ENCODE data around the gene ACMSD. TPM values are rescaled to one million over a fixed set of nuclear protein-coding genes. Genes with fewer than 3 reads are reported as not detected.
"Not testable (repeated sequence)": the region's sequence is repeated elsewhere in the genome, so short reads cannot be mapped to it uniquely, and the experiment has no call there.

ACMSD gene
- total RNA-seq, 2 donors from 2014 or later = not detected

DNA sequence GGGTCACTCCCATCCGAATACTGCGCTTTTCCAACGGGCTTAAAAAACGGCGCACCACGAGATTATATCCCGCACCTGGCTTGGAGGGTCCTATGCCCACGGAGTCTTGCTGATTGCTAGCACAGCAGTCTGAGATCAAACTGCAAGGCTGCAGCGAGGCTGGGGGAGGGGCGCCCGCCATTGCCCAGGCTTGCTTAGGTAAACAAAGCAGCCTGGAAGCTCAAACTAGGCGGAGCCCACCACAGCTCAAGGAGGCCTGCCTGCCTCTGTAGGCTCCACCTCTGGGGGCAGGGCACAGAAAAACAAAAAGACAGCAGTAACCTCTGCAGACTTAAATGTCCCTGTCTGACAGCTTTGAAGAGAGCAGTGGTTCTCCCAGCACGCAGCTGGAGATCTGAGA, 12.7 kb upstream of the ACMSD start:
- H3K36me3 Mint-ChIP-seq (ENCODE audit: insufficient read depth in 2 of 2); DNase-seq; H3K4me3 Mint-ChIP-seq; H3K27me3 Mint-ChIP-seq (ENCODE audit: low read depth); H3K27ac Mint-ChIP-seq; ATAC-seq (replicated peaks in 1 of 2); H3K9me3 Mint-ChIP-seq; H3K4me1 Mint-ChIP-seq (ENCODE audit: low read depth): not testable (repeated sequence)

DNA sequence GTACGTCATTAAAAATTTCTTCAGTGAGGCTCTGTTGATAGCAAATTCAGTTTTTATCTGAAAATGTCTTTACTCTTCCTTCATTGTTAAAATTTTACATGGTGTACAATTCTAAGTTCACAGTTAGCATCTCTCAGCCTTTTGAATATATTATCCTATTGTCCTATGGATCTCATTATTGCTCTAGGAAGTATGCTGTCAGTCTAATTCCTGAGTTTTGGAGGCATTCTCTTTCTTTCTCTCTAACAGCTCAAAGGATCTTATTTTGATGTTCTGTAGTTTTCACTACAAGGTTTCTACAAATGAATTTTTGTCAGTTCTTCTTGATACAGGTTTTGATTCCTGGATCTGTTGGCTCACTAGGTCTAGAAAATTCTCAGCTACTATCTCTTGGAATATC, 2.9 kb upstream of the ACMSD start:
- peaks cover 7 to 10% of the 10 kb centered on the region in 2 donors for H3K9me3 Mint-ChIP-seq
- H3K4me1 Mint-ChIP-seq (ENCODE audit: low read depth) = no peaks in the 10 kb centered on the region
- peaks cover 7% of the 10 kb centered on the region for H3K27me3 Mint-ChIP-seq (ENCODE audit: low read depth)
- H3K36me3 Mint-ChIP-seq (ENCODE audit: insufficient read depth in 2 of 2) = no peaks in the 10 kb centered on the region
- DNase-seq = no peak
- no peak overlapping the region for H3K4me3 Mint-ChIP-seq
- H3K27ac Mint-ChIP-seq = no peak overlapping the region
- no peak for ATAC-seq (replicated peaks in 1 of 2)

DNA sequence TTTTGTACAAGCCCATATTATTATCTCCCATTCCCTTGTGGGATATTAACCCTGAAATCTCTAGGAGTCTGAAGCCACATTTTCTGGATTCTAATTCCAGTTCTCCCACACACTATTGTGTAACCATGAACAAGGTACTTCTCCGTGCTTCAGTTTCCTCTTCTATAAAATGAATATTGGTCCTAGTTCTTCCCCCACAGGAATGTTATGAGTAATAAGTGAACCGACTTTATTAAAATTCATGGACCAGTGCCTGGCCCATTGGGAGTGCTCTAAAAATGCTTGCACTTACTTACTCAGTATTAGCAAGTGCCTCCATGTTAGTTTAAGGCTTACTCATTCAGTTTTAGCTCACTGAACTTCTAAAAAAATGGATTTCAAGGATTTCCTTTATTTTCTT, 1.4 kb upstream of the ACMSD start:
- Mint-ChIP-seq H3K4me1 (ENCODE audit: low read depth) (no peaks in the 10 kb centered on the region), H3K4me3 (no peak overlapping the region), H3K36me3 (ENCODE audit: insufficient read depth in 2 of 2) (no peaks in the 10 kb centered on the region), H3K27ac (no peak overlapping the region), H3K9me3 (peaks cover 9 to 10% of the 10 kb centered on the region in 2 donors), H3K27me3 (ENCODE audit: low read depth) (peaks cover 7% of the 10 kb centered on the region)
- DNase-seq (no peak), ATAC-seq (replicated peaks in 1 of 2) (no peak)

DNA sequence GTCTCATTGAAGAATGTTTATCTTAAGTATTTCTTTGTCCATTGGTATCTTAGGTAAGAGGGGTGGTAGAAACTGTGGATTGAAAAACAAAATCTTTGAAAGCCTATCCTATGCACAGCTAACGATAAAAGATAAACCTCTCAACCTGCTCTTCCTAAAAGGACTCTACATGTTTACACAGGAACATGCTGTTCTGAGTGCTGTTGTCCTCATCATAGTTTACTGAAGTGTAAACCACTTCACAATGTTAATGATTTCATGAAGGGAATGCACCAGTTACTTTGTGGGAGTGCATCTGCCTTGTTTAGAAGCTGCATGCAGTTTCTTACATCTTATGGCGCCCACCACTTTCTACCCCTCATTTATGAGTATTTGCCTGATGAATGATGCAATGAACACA, 1.2 kb downstream of the ACMSD start:
- H3K9me3 Mint-ChIP-seq = peaks cover 8 to 10% of the 10 kb centered on the region in 2 donors
- no peaks in the 10 kb centered on the region for H3K36me3 Mint-ChIP-seq (ENCODE audit: insufficient read depth in 2 of 2)
- H3K27ac Mint-ChIP-seq = no peak overlapping the region
- no peaks in the 10 kb centered on the region for H3K27me3 Mint-ChIP-seq (ENCODE audit: low read depth)
- ATAC-seq (replicated peaks in 1 of 2) (no peak), DNase-seq (no peak)
- no peak overlapping the region for H3K4me3 Mint-ChIP-seq
- H3K4me1 Mint-ChIP-seq (ENCODE audit: low read depth) = no peaks in the 10 kb centered on the region

DNA sequence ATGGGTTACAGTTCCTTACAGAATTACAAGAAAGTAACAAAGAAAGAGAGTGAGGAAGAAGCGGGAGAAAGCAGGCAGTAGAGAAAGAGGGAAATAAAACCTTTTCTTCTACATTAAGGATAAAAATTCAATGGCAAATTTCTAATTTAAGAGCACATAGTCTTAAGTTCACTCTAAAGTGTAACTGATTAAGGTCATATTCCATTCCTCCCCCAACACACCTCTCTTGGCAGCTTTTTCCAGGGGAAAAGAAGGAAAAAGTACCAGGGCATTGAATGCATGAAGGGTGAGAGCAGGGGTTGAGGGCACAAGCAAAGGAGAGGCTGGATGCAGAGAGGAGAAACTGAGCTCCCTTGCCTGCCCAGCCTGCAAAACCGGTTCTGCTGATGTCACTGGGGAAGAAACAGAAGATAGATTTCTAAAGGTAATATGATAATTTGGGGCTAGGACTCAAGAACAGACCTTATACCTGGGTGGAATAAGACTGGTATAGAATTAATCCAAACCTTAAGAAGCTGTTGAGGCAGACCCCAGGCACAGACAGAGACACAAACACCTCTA, 4.6 kb downstream of the ACMSD start:
- H3K4me3 Mint-ChIP-seq = no peak overlapping the region
- H3K27me3 Mint-ChIP-seq (ENCODE audit: low read depth) = no peaks in the 10 kb centered on the region
- ATAC-seq (replicated peaks in 1 of 2) (no peak), DNase-seq (no peak)
- H3K9me3 Mint-ChIP-seq = peaks cover 0 to 1% of the 10 kb centered on the region in 2 donors
- H3K27ac Mint-ChIP-seq = no peak overlapping the region
- H3K36me3 Mint-ChIP-seq (ENCODE audit: insufficient read depth in 2 of 2) = no peaks in the 10 kb centered on the region
- H3K4me1 Mint-ChIP-seq (ENCODE audit: low read depth) = no peaks in the 10 kb centered on the region

DNA sequence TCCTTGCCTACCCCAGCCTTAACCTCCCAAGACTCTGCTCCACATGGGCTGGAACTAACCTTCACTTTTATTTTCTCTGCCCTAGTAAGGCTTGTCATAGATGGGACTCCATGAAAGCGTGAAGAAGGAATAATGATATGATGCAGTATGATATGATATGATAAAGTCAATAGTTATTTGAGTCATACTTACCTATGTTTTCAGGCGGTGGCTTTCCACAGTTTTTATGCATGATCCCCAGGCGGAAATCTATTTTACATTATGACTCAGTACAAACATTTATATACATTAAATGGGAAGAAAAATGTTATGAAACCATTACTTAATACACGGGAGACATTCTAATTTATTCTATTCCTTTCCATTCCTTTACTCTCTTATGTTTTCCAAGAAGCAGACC, 5.6 kb downstream of the ACMSD start:
- Mint-ChIP-seq H3K4me3 (no peak overlapping the region), H3K27me3 (ENCODE audit: low read depth) (no peaks in the 10 kb centered on the region), H3K4me1 (ENCODE audit: low read depth) (no peaks in the 10 kb centered on the region), H3K27ac (no peak overlapping the region), H3K36me3 (ENCODE audit: insufficient read depth in 2 of 2) (no peaks in the 10 kb centered on the region), H3K9me3 (peaks cover 1 to 3% of the 10 kb centered on the region in 2 donors)
- DNase-seq (no peak), ATAC-seq (replicated peaks in 1 of 2) (no peak)

DNA sequence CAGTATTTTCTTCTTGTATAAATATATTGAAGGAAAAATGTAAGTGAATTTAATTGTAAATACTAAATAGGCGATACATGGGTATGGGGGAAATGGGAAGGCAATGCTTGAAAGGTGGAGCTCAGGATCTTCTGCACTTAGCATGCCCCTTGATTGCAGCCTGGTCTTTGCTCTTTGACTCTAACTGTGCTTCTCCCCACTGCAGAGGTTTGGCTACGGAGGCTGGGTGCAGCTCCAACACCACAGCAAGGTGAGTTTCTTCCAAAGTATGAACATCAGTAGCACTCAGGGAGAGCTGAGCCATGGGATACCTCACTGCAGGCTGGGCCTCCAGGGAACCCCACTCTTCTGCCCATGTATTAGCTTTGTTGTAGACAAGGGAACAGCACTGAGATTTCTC, 6.6 kb downstream of the ACMSD start:
- Mint-ChIP-seq H3K4me1 (ENCODE audit: low read depth) (no peaks in the 10 kb centered on the region), H3K27ac (no peak overlapping the region), H3K36me3 (ENCODE audit: insufficient read depth in 2 of 2) (no peaks in the 10 kb centered on the region), H3K4me3 (no peak overlapping the region), H3K27me3 (ENCODE audit: low read depth) (no peaks in the 10 kb centered on the region), H3K9me3 (peaks cover 1 to 3% of the 10 kb centered on the region in 2 donors)
- ATAC-seq (replicated peaks in 1 of 2) (no peak), DNase-seq (no peak)

DNA sequence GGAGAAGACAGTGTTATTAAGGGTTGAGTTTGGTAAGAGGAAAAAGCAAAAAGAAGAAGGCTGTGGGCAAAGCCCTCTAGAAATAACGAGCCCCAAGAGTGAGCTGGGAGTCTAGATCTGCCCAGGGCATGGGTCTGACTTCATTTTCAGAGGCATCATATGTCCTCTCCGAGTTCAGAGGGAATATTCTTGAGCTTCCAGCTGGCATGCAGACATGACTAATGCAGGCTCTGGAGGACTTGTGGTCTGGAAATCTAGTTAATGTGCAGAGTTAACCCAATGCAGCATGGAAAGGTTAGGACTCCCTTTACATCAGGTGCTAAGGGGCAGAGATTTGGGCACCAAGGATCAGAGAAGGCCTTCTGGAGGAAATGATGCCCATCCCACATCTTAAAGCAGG, 7.3 kb downstream of the ACMSD start:
- Mint-ChIP-seq H3K36me3 (ENCODE audit: insufficient read depth in 2 of 2) (no peaks in the 10 kb centered on the region), H3K27me3 (ENCODE audit: low read depth) (no peaks in the 10 kb centered on the region), H3K4me3 (no peak overlapping the region), H3K4me1 (ENCODE audit: low read depth) (no peaks in the 10 kb centered on the region), H3K27ac (no peak overlapping the region), H3K9me3 (peaks cover 1 to 3% of the 10 kb centered on the region in 2 donors)
- DNase-seq (no peak), ATAC-seq (replicated peaks in 1 of 2) (no peak)

DNA sequence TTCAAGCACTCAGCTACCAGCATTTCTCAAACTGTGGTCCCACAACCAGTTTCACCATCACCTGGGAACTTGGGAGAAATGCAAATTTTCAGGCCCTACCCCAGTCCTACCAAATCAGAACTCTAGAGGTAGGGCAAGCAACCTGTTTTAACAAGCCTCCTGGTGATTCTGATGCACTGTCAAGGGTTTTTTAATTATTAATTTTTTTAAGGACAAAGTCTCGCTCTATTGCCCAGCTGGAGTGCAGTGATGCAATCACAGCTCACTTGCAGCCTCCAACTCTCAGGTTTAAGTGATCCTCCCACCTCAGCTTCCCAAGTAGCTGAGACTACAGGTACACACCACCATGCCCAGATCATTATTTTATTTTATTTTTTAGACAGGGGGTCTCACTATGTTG, 7.8 kb downstream of the ACMSD start:
- peaks cover 0 to 3% of the 10 kb centered on the region in 2 donors for H3K9me3 Mint-ChIP-seq
- no peak overlapping the region for H3K27ac Mint-ChIP-seq
- no peaks in the 10 kb centered on the region for H3K4me1 Mint-ChIP-seq (ENCODE audit: low read depth)
- no peak for DNase-seq
- no peaks in the 10 kb centered on the region for H3K36me3 Mint-ChIP-seq (ENCODE audit: insufficient read depth in 2 of 2)
- no peak for ATAC-seq (replicated peaks in 1 of 2)
- H3K27me3 Mint-ChIP-seq (ENCODE audit: low read depth) = no peaks in the 10 kb centered on the region
- H3K4me3 Mint-ChIP-seq = no peak overlapping the region

DNA sequence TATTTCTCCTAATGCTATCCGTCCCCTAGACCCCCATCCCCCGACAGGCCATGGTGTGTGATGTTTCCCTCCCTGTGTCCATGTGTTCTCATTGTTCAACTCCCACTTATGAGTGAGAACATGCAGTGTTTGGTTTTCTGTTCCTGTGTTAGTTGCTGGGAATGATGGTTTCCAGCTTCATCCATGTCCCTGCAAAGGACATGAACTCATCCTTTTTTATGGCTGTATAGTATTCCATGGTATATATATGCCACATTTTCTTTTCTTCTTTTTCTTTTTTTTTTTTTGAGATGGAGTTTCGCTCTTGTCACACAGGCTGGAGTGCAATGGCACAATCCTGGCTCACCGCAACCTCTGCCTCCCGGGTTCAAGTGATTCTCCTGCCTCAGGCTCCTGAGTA, 9.2 kb downstream of the ACMSD start:
- H3K27ac Mint-ChIP-seq; DNase-seq; H3K9me3 Mint-ChIP-seq; H3K4me3 Mint-ChIP-seq; ATAC-seq (replicated peaks in 1 of 2); H3K36me3 Mint-ChIP-seq (ENCODE audit: insufficient read depth in 2 of 2); H3K27me3 Mint-ChIP-seq (ENCODE audit: low read depth); H3K4me1 Mint-ChIP-seq (ENCODE audit: low read depth): not testable (repeated sequence)

DNA sequence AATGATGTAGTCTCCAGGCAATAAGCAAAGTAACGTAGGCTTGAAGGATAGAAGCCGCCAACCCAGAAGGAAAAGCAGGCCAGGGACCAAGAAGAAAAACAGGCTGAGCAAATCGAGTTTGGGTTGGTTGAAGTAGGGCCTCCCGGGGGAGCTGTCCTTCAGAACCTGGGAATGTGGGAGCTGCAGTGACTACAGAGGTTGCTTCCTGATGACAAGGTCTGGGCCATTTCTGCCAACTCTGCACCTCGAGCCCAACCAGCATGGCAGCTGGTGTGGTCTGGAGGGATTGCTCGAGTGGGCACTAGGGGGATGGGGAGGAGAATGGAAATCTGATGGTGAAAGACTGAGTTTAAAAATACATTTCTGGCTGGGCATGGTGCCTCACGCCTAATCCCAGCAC, 14.1 kb downstream of the ACMSD start:
- ATAC-seq (replicated peaks in 1 of 2) = no peak
- no peak for DNase-seq

DNA sequence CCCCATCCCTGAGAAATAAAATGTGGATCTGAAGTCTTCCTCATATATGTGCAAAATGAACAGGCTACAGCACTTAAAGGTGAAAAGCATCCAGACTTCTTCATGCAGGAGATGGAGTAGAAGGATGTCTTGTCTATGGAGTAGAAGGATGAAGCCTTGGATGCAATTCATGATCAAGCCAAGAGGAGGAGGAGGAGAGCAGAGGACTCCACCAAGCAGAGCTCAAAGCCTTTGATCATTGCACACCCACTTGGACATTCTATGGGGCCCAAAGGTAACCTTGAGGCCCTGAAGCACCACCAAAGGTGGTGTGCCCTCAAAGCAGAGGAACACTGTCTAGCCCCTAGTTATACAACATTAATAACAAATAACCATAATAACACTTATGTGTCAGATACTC, 17.3 kb downstream of the ACMSD start:
- H3K27me3 Mint-ChIP-seq (ENCODE audit: low read depth) = peaks cover 6% of the 10 kb centered on the region
- no peak for DNase-seq
- no peaks in the 10 kb centered on the region for H3K36me3 Mint-ChIP-seq (ENCODE audit: insufficient read depth in 2 of 2)
- H3K4me1 Mint-ChIP-seq (ENCODE audit: low read depth) = no peaks in the 10 kb centered on the region
- H3K9me3 Mint-ChIP-seq = no peaks in the 10 kb centered on the region
- H3K4me3 Mint-ChIP-seq = no peak overlapping the region
- H3K27ac Mint-ChIP-seq = no peak overlapping the region
- ATAC-seq (replicated peaks in 1 of 2) = no peak

More for the DNA sequence above, 14.1 kb downstream of the ACMSD start:
- peaks cover 6% of the 10 kb centered on the region for H3K27me3 Mint-ChIP-seq (ENCODE audit: low read depth)
- peaks cover 0 to 3% of the 10 kb centered on the region in 2 donors for H3K9me3 Mint-ChIP-seq
- H3K4me3 Mint-ChIP-seq = no peak overlapping the region
- H3K36me3 Mint-ChIP-seq (ENCODE audit: insufficient read depth in 2 of 2) = no peaks in the 10 kb centered on the region
- no peak overlapping the region for H3K27ac Mint-ChIP-seq
- H3K4me1 Mint-ChIP-seq (ENCODE audit: low read depth) = no peaks in the 10 kb centered on the region

DNA sequence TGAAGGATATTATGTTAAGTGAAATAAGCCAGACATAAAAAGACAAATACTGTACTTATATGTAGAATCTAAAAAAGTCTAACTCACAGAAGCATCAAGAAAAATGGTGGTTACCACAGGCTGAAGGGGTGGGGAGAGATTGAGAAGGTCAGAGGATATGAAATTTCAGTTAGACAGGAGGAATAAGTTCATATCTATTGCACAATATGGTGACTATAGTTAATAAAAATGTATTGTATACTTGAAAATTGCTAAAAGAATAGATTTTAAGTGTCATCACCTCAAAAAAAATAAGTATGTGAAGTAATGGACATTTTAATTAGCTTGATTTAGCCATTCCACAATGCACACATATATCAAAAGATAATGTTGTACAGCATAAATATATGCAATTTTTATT, 19.8 kb downstream of the ACMSD start:
- Mint-ChIP-seq H3K27ac (no peak overlapping the region), H3K27me3 (ENCODE audit: low read depth) (no peaks in the 10 kb centered on the region), H3K4me1 (ENCODE audit: low read depth) (no peaks in the 10 kb centered on the region), H3K9me3 (no peaks in the 10 kb centered on the region), H3K4me3 (no peak overlapping the region), H3K36me3 (ENCODE audit: insufficient read depth in 2 of 2) (no peaks in the 10 kb centered on the region)
- DNase-seq = no peak
- no peak for ATAC-seq (replicated peaks in 1 of 2)

DNA sequence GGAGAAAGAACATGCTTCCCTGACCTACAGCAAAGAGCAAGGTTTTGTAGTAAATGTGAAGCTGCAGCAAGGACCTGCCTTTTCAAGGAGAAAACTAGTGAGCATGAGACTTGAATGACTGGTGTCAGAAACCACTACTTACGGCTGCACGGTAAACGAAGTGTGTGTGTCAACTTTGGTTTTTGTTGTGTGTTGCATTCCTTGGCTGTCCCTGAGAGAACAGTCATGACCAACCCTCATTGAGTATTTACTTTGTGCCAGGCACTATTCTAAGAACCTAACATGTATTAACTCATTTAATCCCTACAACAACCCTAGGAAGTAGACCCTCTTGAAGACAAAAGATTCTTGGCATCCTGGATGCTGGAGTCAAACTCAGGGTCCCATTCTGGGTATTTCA, 22.8 kb downstream of the ACMSD start:
- Mint-ChIP-seq H3K4me1 (ENCODE audit: low read depth) (no peaks in the 10 kb centered on the region), H3K27ac (no peak overlapping the region), H3K27me3 (ENCODE audit: low read depth) (no peaks in the 10 kb centered on the region), H3K36me3 (ENCODE audit: insufficient read depth in 2 of 2) (no peaks in the 10 kb centered on the region), H3K4me3 (no peak overlapping the region), H3K9me3 (no peaks in the 10 kb centered on the region)
- ATAC-seq (replicated peaks in 1 of 2) = no peak
- no peak for DNase-seq

All from activated T-cell treated with anti-CD3 and anti-CD28 coated beads, Interleukin-2, amount 50 U/mL, for 72 hours (primary cell).